Measurements from ENCODE around the gene SOBP. TPM values are rescaled to one million over a fixed set of nuclear protein-coding genes. Genes with fewer than 3 reads are reported as not detected.

SOBP gene
- total and polyA plus RNA-seq, 7 donors = 5.7 to 27.6 (median 19.5) TPM

DNA sequence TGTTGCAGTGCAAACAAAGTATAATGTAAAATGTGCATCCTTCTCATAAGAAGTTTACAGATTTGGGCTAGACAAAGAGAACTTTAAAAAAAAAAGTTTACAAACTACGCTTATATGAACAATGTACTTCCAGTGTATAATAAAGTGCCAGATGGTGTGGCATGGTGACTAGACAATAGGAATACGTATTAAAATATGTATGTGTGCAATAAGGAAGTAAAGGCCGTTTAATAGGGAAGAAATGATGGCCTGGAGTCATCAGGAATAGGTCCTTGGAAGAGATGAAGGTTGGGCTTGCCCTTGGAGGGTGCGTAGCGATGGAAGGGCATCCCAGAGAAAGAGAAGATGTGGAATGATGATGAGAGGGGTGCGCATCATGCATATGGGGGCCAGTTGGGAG lies 108.2 kb downstream of the SOBP start:
- Histone ChIP-seq H3K27ac (no peak overlapping the region), H3K4me1 (peaks cover 51% of the 10 kb centered on the region), H3K9me3 (no peaks in the 10 kb centered on the region), H3K4me3 (no peak overlapping the region), H3K27me3 (ENCODE audit: insufficient read depth in 3 of 3, low read length in 2 of 3) (no peaks in the 10 kb centered on the region), H3K36me3 (ENCODE audit: insufficient read depth in 1 of 2, low read depth in 1 of 2) (no peaks in the 10 kb centered on the region)
- TF ChIP-seq, protein P1, sequence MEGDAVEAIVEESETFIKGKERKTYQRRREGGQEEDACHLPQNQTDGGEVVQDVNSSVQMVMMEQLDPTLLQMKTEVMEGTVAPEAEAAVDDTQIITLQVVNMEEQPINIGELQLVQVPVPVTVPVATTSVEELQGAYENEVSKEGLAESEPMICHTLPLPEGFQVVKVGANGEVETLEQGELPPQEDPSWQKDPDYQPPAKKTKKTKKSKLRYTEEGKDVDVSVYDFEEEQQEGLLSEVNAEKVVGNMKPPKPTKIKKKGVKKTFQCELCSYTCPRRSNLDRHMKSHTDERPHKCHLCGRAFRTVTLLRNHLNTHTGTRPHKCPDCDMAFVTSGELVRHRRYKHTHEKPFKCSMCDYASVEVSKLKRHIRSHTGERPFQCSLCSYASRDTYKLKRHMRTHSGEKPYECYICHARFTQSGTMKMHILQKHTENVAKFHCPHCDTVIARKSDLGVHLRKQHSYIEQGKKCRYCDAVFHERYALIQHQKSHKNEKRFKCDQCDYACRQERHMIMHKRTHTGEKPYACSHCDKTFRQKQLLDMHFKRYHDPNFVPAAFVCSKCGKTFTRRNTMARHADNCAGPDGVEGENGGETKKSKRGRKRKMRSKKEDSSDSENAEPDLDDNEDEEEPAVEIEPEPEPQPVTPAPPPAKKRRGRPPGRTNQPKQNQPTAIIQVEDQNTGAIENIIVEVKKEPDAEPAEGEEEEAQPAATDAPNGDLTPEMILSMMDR (IDR thresholded peaks at IDR 0.05) = no peak
- no peak for ATAC-seq
- no peak for DNase-seq
- WGBS, 3 donors = 95 to 98% (median 97%) methylated on average over 6 of the region's 6 CpGs
- intact Hi-C loops (cut with DNase I) = no loop called here

GRCh38 chr6:107599043-107599442 lies 109.1 kb downstream of the SOBP start:
- TF ChIP-seq, protein P1 (IDR thresholded peaks at IDR 0.05) = no peak
- 94 to 98% (median 96%) methylated on average over 4 of the region's 4 CpGs for WGBS, 3 donors

GRCh38 chr6:107600121-107600520 lies 110.2 kb downstream of the SOBP start:
- TF ChIP-seq, protein P1 (IDR thresholded peaks at IDR 0.05) = no peak
- Histone ChIP-seq H3K27ac (no peak overlapping the region), H3K27me3 (ENCODE audit: insufficient read depth in 3 of 3, low read length in 2 of 3) (no peaks in the 10 kb centered on the region), H3K4me3 (no peak overlapping the region), H3K4me1 (peaks cover 42% of the 10 kb centered on the region), H3K9me3 (no peaks in the 10 kb centered on the region), H3K36me3 (ENCODE audit: insufficient read depth in 1 of 2, low read depth in 1 of 2) (no peaks in the 10 kb centered on the region)
- intact Hi-C loops (cut with DNase I) = no loop called here
- DNase-seq (no peak), ATAC-seq (no peak)
- 85 to 88% (median 87%) methylated on average over 5 of the region's 5 CpGs for WGBS, 3 donors

More at GRCh38 chr6:107599043-107599442, 109.1 kb downstream of the SOBP start:
- Histone ChIP-seq H3K27me3 (ENCODE audit: insufficient read depth in 3 of 3, low read length in 2 of 3) (no peaks in the 10 kb centered on the region), H3K4me3 (no peak overlapping the region), H3K9me3 (no peaks in the 10 kb centered on the region), H3K36me3 (ENCODE audit: insufficient read depth in 1 of 2, low read depth in 1 of 2) (no peaks in the 10 kb centered on the region), H3K27ac (no peak overlapping the region), H3K4me1 (peaks cover 52% of the 10 kb centered on the region)
- intact Hi-C loops (cut with DNase I) = no loop called here
- DNase-seq (no peak), ATAC-seq (no peak)

GRCh38 chr6:107600936-107601335 lies 111.0 kb downstream of the SOBP start:
- TF ChIP-seq, protein P1 (IDR thresholded peaks at IDR 0.05) = no peak
- peak; percentile 40 to 70 (median 45) for ATAC-seq

DNA sequence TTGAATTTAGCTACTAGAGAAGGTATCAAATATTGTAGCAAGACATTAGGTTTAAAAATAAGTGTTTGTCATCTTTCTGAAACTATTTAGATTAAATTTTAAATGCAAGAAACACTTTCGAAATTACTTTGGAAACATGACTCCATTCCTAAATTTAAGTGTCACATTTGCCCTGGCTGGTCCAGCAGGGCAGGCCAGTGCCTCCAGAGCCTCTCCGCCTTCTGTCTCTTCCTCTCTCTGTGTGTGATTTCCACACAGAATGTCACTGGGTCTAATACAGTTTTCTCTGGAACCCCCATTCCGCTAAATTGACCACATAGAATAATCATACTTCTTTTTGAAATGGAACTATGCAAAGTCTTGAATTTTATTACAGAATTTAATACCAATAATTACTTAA lies 111.5 kb downstream of the SOBP start:
- intact Hi-C loops (cut with DNase I) = no loop called here
- TF ChIP-seq, protein P1 (IDR thresholded peaks at IDR 0.05) = no peak
- no peak for DNase-seq
- peak in 3 of 4 donors; percentile 70 to 85 (median 82) for ATAC-seq
- no peak overlapping the region for H3K4me3 ChIP-seq
- H3K27ac ChIP-seq = peak overlapping the region; percentile 43
- H3K27me3 ChIP-seq (ENCODE audit: insufficient read depth in 3 of 3, low read length in 2 of 3) = no peaks in the 10 kb centered on the region
- no peaks in the 10 kb centered on the region for H3K9me3 ChIP-seq
- peaks cover 35% of the 10 kb centered on the region for H3K4me1 ChIP-seq
- no peaks in the 10 kb centered on the region for H3K36me3 ChIP-seq (ENCODE audit: insufficient read depth in 1 of 2, low read depth in 1 of 2)
- WGBS, 3 donors = 57 to 77% (median 66%) methylated on average over 3 of the region's 3 CpGs

More at GRCh38 chr6:107600936-107601335, 111.0 kb downstream of the SOBP start:
- 10 to 23% (median 11%) methylated on average over 5 of the region's 5 CpGs for WGBS, 3 donors
- intact Hi-C loops (cut with DNase I) = no loop called here
- Histone ChIP-seq H3K9me3 (no peaks in the 10 kb centered on the region), H3K4me1 (peaks cover 36% of the 10 kb centered on the region), H3K27ac (peak overlapping the region; percentile 43), H3K4me3 (no peak overlapping the region), H3K36me3 (ENCODE audit: insufficient read depth in 1 of 2, low read depth in 1 of 2) (no peaks in the 10 kb centered on the region), H3K27me3 (ENCODE audit: insufficient read depth in 3 of 3, low read length in 2 of 3) (no peaks in the 10 kb centered on the region)
- DNase-seq = peak in 1 of 2 donors; percentile 29
